HEK293 (cell line): Measurements from ENCODE around the gene CDC14B.
A peak's percentile ranks its signal among the peaks of the same experiment; 100 is the strongest.

Experiments used
- CTCF ChIA-PET: fragments of 350-600 bp; formaldehyde crosslinking; extraction: SDS; loops from one replicate; lab custom pipeline; 2021; ENCODE audit warnings: antibody characterized with exemption; lab: Yijun Ruan, JAX
- POLR2A ChIA-PET: fragments of 300-600 bp; formaldehyde crosslinking; extraction: SDS; loops from one replicate; lab custom pipeline; 2020; ENCODE audit warnings: antibody characterized with exemption, inconsistent platforms; lab: Yijun Ruan, JAX
- H3K27ac ChIP-seq: fragments of 200-500 bp; sonication (Bioruptor generic); 2 replicates; pipeline ENCODE4 v1.5.1; 2014; ENCODE audit warnings: low read depth, low read length, control low read depth, inconsistent platforms; ENCODE audit errors: extremely low read depth
- H3K36me3 ChIP-seq, 2 experiments: fragments of 200-500 bp in 1 of 2; sonication (Bioruptor generic) in 1 of 2; 1 replicate in 1 of 2; 2 replicates in 1 of 2; pipeline ENCODE4 v1.5.1; 2014 to 2017; ENCODE audit warnings: inconsistent platforms in 2 of 2, low read length in 2 of 2; ENCODE audit not compliant: control insufficient read depth in 2 of 2, insufficient read depth in 1 of 2
- H3K4me1 ChIP-seq: fragments of 200-500 bp; sonication (Bioruptor generic); 2 replicates; pipeline ENCODE4 v1.5.1; 2014; ENCODE audit warnings: mild to moderate bottlenecking, low read length, inconsistent platforms; ENCODE audit not compliant: control insufficient read depth, insufficient read depth
- H3K4me3 ChIP-seq: 2 replicates; pipeline ENCODE4 v1.5.1; 2011; ENCODE audit warnings: low read depth, mild to moderate bottlenecking, control low read depth, low read length, moderate library complexity
- H3K9me3 ChIP-seq: fragments of 200-500 bp; sonication (Bioruptor generic); 2 replicates; pipeline ENCODE4 v1.5.1; 2014; ENCODE audit warnings: low read depth, low read length, inconsistent platforms; ENCODE audit not compliant: control insufficient read depth, insufficient read depth
- EGR2 ChIP-seq: fragments of 450-650 bp; formaldehyde crosslinking; IDR thresholded peaks from 2 replicates; pipeline ENCODE4 v1.5.1; 2016; ENCODE audit warnings: low read depth, missing biosample characterization, missing genetic modification characterization
- FEZF1 ChIP-seq: fragments of 450-650 bp; formaldehyde crosslinking; IDR thresholded peaks from 2 replicates; pipeline ENCODE4 v1.5.1; 2016; ENCODE audit warnings: missing biosample characterization, missing genetic modification characterization
- GLIS1 ChIP-seq: fragments of 450-650 bp; formaldehyde crosslinking; IDR thresholded peaks from 2 replicates; pipeline ENCODE4 v1.5.1; 2016; ENCODE audit warnings: missing biosample characterization, missing genetic modification characterization
- IKZF3 ChIP-seq: fragments of 450-650 bp; IDR thresholded peaks from 2 replicates; pipeline ENCODE4 v1.5.0; 2018; ENCODE audit warnings: missing biosample characterization, mild to moderate bottlenecking, missing genetic modification characterization, moderate library complexity
- KLF10 ChIP-seq: fragments of 450-650 bp; IDR thresholded peaks from 2 replicates; pipeline ENCODE4 v1.5.1; 2018; ENCODE audit warnings: missing biosample characterization, mild to moderate bottlenecking, missing genetic modification characterization
- KLF9 ChIP-seq: fragments of 450-650 bp; formaldehyde crosslinking; IDR thresholded peaks from 2 replicates; pipeline ENCODE4 v1.5.1; 2016; ENCODE audit warnings: missing biosample characterization, missing genetic modification characterization, low read depth
- OSR2 ChIP-seq: fragments of 450-650 bp; formaldehyde crosslinking; IDR thresholded peaks from 2 replicates; pipeline ENCODE4 v1.5.1; 2016; ENCODE audit warnings: missing biosample characterization, missing genetic modification characterization
- PATZ1 ChIP-seq: fragments of 450-650 bp; formaldehyde crosslinking; IDR thresholded peaks from 2 replicates; pipeline ENCODE4 v1.5.1; 2016; ENCODE audit warnings: missing biosample characterization, missing genetic modification characterization
- SP3 ChIP-seq: fragments of 450-650 bp; formaldehyde crosslinking; IDR thresholded peaks from 2 replicates; pipeline ENCODE4 v1.5.1; 2016; ENCODE audit warnings: missing biosample characterization, missing genetic modification characterization
- TCF7L2 ChIP-seq: IDR thresholded peaks from 2 replicates; pipeline ENCODE4 v1.6.1; 2011; ENCODE audit warnings: low read depth, mild to moderate bottlenecking, inconsistent platforms, low read length, moderate library complexity, borderline replicate concordance
- ZBTB1 ChIP-seq: fragments of 450-650 bp; formaldehyde crosslinking; IDR thresholded peaks from 2 replicates; pipeline ENCODE4 v1.5.1; 2016; ENCODE audit warnings: missing biosample characterization, missing genetic modification characterization
- ZBTB26 ChIP-seq: fragments of 450-650 bp; formaldehyde crosslinking; optimal IDR thresholded peaks from 2 replicates; pipeline ENCODE3; 2016; ENCODE audit warnings: missing biosample characterization, mild to moderate bottlenecking, missing genetic modification characterization
- ZFHX2 ChIP-seq: fragments of 450-650 bp; formaldehyde crosslinking; conservative IDR thresholded peaks from 2 replicates; pipeline ENCODE4 v1.5.1; 2016; ENCODE audit warnings: missing biosample characterization, missing genetic modification characterization
- ZFP41 ChIP-seq: fragments of 450-650 bp; formaldehyde crosslinking; IDR thresholded peaks from 2 replicates; pipeline ENCODE4 v1.5.1; 2016; ENCODE audit warnings: missing biosample characterization, missing genetic modification characterization, borderline replicate concordance
- ZNF174 ChIP-seq: fragments of 450-650 bp; formaldehyde crosslinking; IDR thresholded peaks from 2 replicates; pipeline ENCODE4 v1.5.0; 2017; ENCODE audit warnings: missing biosample characterization, mild to moderate bottlenecking, missing genetic modification characterization
- ZNF423 ChIP-seq: fragments of 450-650 bp; formaldehyde crosslinking; IDR thresholded peaks from 2 replicates; pipeline ENCODE4 v1.5.1; 2016; ENCODE audit warnings: missing biosample characterization, missing genetic modification characterization
- ZNF473 ChIP-seq: fragments of 450-650 bp; formaldehyde crosslinking; IDR thresholded peaks from 2 replicates; pipeline ENCODE4 v1.5.1; 2017; ENCODE audit warnings: missing biosample characterization, missing genetic modification characterization
- ZNF521 ChIP-seq: fragments of 450-650 bp; formaldehyde crosslinking; IDR thresholded peaks from 2 replicates; pipeline ENCODE4 v1.5.1; 2017; ENCODE audit warnings: missing biosample characterization, mild to moderate bottlenecking, missing genetic modification characterization
- ZNF529 ChIP-seq: fragments of 450-650 bp; formaldehyde crosslinking; IDR thresholded peaks from 2 replicates; pipeline ENCODE4 v1.5.1; 2017; ENCODE audit warnings: missing genetic modification characterization, missing biosample characterization; ENCODE audit not compliant: insufficient replicate concordance
- ZNF692 ChIP-seq: fragments of 450-650 bp; formaldehyde crosslinking; IDR thresholded peaks from 2 replicates; pipeline ENCODE4 v1.5.1; 2016; ENCODE audit warnings: missing biosample characterization, missing genetic modification characterization
- ZNF747 ChIP-seq: fragments of 450-650 bp; formaldehyde crosslinking; IDR thresholded peaks from 2 replicates; pipeline ENCODE4 v1.5.1; 2016; ENCODE audit warnings: missing biosample characterization, missing genetic modification characterization
- ZXDB ChIP-seq: fragments of 450-650 bp; formaldehyde crosslinking; IDR thresholded peaks from 2 replicates; pipeline ENCODE4 v1.5.1; 2016; ENCODE audit warnings: missing biosample characterization, missing genetic modification characterization
- TF ChIP-seq, protein P1 (sequence below): fragments of 450-650 bp; formaldehyde crosslinking; IDR thresholded peaks from 2 replicates; pipeline ENCODE4 v1.5.1; 2017; ENCODE audit warnings: missing biosample characterization, missing genetic modification characterization
- TF ChIP-seq, protein P2 (sequence below): fragments of 450-650 bp; formaldehyde crosslinking; IDR thresholded peaks from 2 replicates; pipeline ENCODE4 v1.5.1; 2016; ENCODE audit warnings: missing biosample characterization, missing genetic modification characterization
- TF ChIP-seq, protein P3 (sequence below): fragments of 450-650 bp; formaldehyde crosslinking; IDR thresholded peaks from 2 replicates; pipeline ENCODE4 v1.5.1; 2017; ENCODE audit warnings: missing biosample characterization, missing genetic modification characterization

Gene CDC14B

GRCh38 chr9:96567203-96567700, 52.4 kb downstream of the CDC14B start (continued):
- TF ChIP-seq ZNF521 (tag by site-specific recombination): no peak
- no peak for TF ChIP-seq ZNF174 (tag by site-specific recombination)
- no peak for TF ChIP-seq ZFP41 (tag by site-specific recombination)
- TF ChIP-seq ZXDB (tag by site-specific recombination): 0 out of 2 replicates have a peak, but pooled peaks have one; percentile 59
- TF ChIP-seq, protein P1, sequence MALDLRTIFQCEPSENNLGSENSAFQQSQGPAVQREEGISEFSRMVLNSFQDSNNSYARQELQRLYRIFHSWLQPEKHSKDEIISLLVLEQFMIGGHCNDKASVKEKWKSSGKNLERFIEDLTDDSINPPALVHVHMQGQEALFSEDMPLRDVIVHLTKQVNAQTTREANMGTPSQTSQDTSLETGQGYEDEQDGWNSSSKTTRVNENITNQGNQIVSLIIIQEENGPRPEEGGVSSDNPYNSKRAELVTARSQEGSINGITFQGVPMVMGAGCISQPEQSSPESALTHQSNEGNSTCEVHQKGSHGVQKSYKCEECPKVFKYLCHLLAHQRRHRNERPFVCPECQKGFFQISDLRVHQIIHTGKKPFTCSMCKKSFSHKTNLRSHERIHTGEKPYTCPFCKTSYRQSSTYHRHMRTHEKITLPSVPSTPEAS (tag by site-specific recombination): no peak
- no peak for TF ChIP-seq ZNF747 (tag by site-specific recombination)
- TF ChIP-seq FEZF1 (tag by site-specific recombination): no peak
- TF ChIP-seq ZBTB1 (tag by site-specific recombination): no peak
- TF ChIP-seq IKZF3: no peak
- TF ChIP-seq, protein P2, sequence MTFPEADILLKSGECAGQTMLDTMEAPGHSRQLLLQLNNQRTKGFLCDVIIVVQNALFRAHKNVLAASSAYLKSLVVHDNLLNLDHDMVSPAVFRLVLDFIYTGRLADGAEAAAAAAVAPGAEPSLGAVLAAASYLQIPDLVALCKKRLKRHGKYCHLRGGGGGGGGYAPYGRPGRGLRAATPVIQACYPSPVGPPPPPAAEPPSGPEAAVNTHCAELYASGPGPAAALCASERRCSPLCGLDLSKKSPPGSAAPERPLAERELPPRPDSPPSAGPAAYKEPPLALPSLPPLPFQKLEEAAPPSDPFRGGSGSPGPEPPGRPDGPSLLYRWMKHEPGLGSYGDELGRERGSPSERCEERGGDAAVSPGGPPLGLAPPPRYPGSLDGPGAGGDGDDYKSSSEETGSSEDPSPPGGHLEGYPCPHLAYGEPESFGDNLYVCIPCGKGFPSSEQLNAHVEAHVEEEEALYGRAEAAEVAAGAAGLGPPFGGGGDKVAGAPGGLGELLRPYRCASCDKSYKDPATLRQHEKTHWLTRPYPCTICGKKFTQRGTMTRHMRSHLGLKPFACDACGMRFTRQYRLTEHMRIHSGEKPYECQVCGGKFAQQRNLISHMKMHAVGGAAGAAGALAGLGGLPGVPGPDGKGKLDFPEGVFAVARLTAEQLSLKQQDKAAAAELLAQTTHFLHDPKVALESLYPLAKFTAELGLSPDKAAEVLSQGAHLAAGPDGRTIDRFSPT: peak; percentile 42; the same call in 1 of the 2 replicates
- no peak for TF ChIP-seq ZNF473
- no peak for TF ChIP-seq ZNF529 (tag by site-specific recombination)
- TF ChIP-seq ZNF423: 0 out of 2 replicates have a peak, but pooled peaks have one; percentile 41

DNA sequence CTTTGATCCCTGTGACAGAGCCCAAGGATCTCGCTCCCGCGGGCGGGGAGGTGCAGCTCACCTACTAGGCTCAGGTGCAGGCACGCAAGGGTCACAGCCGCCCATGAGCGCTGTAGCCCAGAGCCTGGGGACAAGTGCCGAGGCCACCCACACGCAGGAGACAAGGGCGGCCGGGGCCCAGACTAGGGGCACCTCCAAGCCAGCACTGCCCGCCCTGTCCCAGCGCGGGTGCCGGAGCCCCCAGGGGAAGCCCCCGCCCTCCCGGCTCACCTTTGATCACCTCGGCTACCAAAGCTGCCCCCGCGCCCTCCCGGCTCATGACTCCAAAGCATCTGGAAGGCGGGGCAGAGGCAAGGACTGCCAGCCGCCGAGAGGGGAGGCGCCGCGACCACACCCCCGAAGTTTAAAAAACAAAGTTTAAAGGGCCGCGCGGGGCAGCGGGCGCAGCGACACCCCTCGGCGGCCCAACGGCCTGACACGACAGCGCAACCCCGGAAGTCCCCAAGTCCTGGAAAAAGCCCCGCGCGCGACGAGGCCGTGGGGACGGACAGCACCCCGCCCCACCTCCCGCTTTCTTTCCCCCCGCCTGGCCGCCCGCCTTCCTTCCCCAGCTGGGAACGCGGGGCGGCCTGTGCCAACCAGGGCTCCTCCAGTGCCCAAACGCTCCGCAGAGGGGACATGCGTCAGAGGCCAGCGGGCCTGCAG, 53.0 kb downstream of the CDC14B start:
- Histone ChIP-seq H3K4me1 (peaks cover 3% of the 10 kb centered on the region; the same call in 1 of the 2 replicates), H3K27ac (peak overlapping the region; percentile 43; the same call in 1 of the 2 replicates), H3K4me3 (peak overlapping the region; percentile 67), H3K9me3 (no peaks in the 10 kb centered on the region), H3K36me3 (peaks cover 0 to 4% of the 10 kb centered on the region in 2 experiments; a peak in 1 of 3 replicates)
- ChIA-PET POLR2A (interaction anchor here (0.6 to 2.4 kb wide), 3 partner anchors 52 to 117 kb away, joined by 3 to 6 read pairs (median 6); partner anchors contain the start of gene HABP4), CTCF (interaction anchor here (0.5 to 1.2 kb wide), 9 partner anchors 14 to 485 kb away, joined by 3 to 5 read pairs (median 4); partner anchors contain the start of gene HABP4)
- TF ChIP-seq, protein P3, sequence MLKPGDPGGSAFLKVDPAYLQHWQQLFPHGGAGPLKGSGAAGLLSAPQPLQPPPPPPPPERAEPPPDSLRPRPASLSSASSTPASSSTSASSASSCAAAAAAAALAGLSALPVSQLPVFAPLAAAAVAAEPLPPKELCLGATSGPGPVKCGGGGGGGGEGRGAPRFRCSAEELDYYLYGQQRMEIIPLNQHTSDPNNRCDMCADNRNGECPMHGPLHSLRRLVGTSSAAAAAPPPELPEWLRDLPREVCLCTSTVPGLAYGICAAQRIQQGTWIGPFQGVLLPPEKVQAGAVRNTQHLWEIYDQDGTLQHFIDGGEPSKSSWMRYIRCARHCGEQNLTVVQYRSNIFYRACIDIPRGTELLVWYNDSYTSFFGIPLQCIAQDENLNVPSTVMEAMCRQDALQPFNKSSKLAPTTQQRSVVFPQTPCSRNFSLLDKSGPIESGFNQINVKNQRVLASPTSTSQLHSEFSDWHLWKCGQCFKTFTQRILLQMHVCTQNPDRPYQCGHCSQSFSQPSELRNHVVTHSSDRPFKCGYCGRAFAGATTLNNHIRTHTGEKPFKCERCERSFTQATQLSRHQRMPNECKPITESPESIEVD (tag by site-specific recombination): no peak
- TF ChIP-seq SP3 (tag by site-specific recombination): peak; percentile 54
- TF ChIP-seq KLF10 (tag by site-specific recombination): peak; percentile 96
- peak; percentile 94 for TF ChIP-seq KLF9 (tag by site-specific recombination)
- peak; percentile 40; the same call in 1 of the 2 replicates for TF ChIP-seq TCF7L2
- TF ChIP-seq PATZ1: peak; percentile 66
- peak; percentile 53 for TF ChIP-seq EGR2
- peak; percentile 38; the same call in 1 of the 2 replicates for TF ChIP-seq OSR2 (tag by site-specific recombination)
- no peak for TF ChIP-seq GLIS1 (tag by site-specific recombination)
- TF ChIP-seq ZFHX2 (tag by site-specific recombination): peak; percentile 59
- TF ChIP-seq ZNF692 (tag by site-specific recombination): peak; percentile 51; the same call in 1 of the 2 replicates
- TF ChIP-seq ZBTB26: peak; percentile 63
